HepG2 (cell line): ENCODE measurements around the gene FAM20C. TPM values are rescaled to one million over a fixed set of nuclear protein-coding genes. Genes with fewer than 3 reads are reported as not detected.

Experiments used
- ATAC-seq: fragments of 200-7000 bp; cut with Tn5 transposase; 3 replicates; pipeline ENCODE4 v1.9.1; 2020; ENCODE audit warnings: mild to moderate bottlenecking, moderate library complexity
- BruUV-seq: library from RNA; stranded (reverse); fragments of 400-500 nt; replicated peaks from 2 replicates; lab custom pipeline; 2021; lab: Mats Ljungman, UMichigan
- CTCF ChIA-PET: fragments of 300-600 bp; formaldehyde crosslinking; extraction: SDS; loops from one replicate; lab custom pipeline; 2021; ENCODE audit warnings: low total read pairs, inconsistent platforms, low intra/inter-chr PET ratio; lab: Yijun Ruan, JAX
- POLR2A ChIA-PET: fragments of 350-600 bp; sonication (Branson Sonifier 250); formaldehyde crosslinking; loops from one replicate; lab custom pipeline; 2020; ENCODE audit warnings: antibody characterized with exemption, inconsistent platforms; lab: Yijun Ruan, JAX
- DNase-seq: peaks from one replicate; pipeline ENCODE4 v3.0.0-alpha.2; 2015; ENCODE audit warnings: low spot score
- FAIRE-seq: peaks from 3 replicates; lab custom pipeline; 2011; peaks lifted over from hg19 to GRCh38; lab: Jason Lieb, UNC
- H2AFZ ChIP-seq: one replicate; pipeline ENCODE4 v1.6.1; 2011; ENCODE audit warnings: low read length, inconsistent platforms
- H3K27ac ChIP-seq: fragments of 300-600 bp; 3 replicates; pipeline ENCODE4 v1.8.0; 2011; ENCODE audit warnings: mixed run types, mild to moderate bottlenecking, mixed read lengths, low read length, inconsistent platforms; ENCODE audit not compliant: insufficient read depth; ENCODE audit errors: extremely low read length
- H3K27me3 ChIP-seq, 2 experiments: fragments of 200-600 bp in 1 of 2; 2 replicates in 1 of 2; 3 replicates in 1 of 2; pipeline versions ENCODE4 v1.6.0 to v1.8.0; 2011; ENCODE audit warnings: low read length in 2 of 2, mild to moderate bottlenecking in 2 of 2, moderate library complexity in 2 of 2, inconsistent platforms in 1 of 2; ENCODE audit not compliant: insufficient read depth in 2 of 2, control insufficient read depth in 1 of 2
- H3K36me3 ChIP-seq, 2 experiments: fragments of 200-600 bp in 1 of 2; replicated peaks in 1 of 2; 2 replicates in 1 of 2; 3 replicates in 1 of 2; pipeline versions ENCODE4 v1.5.1 to v1.8.0; 2011; ENCODE audit warnings: low read length in 2 of 2, inconsistent platforms in 1 of 2; ENCODE audit not compliant: insufficient read depth in 2 of 2, control insufficient read depth in 1 of 2
- H3K4me1 ChIP-seq: 2 replicates; pipeline ENCODE4 v1.5.1; 2012; ENCODE audit warnings: low read length, inconsistent platforms; ENCODE audit not compliant: insufficient read depth
- H3K4me2 ChIP-seq: 2 replicates; pipeline ENCODE4 v1.6.0; 2011; ENCODE audit warnings: low read depth, low read length, inconsistent platforms
- H3K4me3 ChIP-seq, 3 experiments: fragments of 200-600 bp in 1 of 3; sonication (generic), shearing (Covaris generic) in 1 of 3; replicated peaks in 1 of 3; 2 replicates each; pipeline ENCODE4 v1.5.1; 2011 to 2016; ENCODE audit warnings: low read length in 3 of 3, inconsistent platforms in 2 of 3, low read depth in 2 of 3, mild to moderate bottlenecking in 2 of 3, control low read depth in 1 of 3, mixed read lengths in 1 of 3; ENCODE audit not compliant: insufficient read depth in 1 of 3
- H3K79me2 ChIP-seq: one replicate; pipeline ENCODE4 v1.6.1; 2011; ENCODE audit warnings: low read length, inconsistent platforms; ENCODE audit not compliant: insufficient read depth
- H3K9ac ChIP-seq: 2 replicates; pipeline ENCODE4 v1.6.0; 2011; ENCODE audit warnings: mild to moderate bottlenecking, low read depth, low read length, inconsistent platforms; ENCODE audit not compliant: insufficient read depth
- H3K9me3 ChIP-seq: 2 replicates; pipeline ENCODE4 v1.5.1; 2012; ENCODE audit warnings: mild to moderate bottlenecking, low read length
- H4K20me1 ChIP-seq: 2 replicates; pipeline ENCODE4 v1.6.0; 2011; ENCODE audit warnings: inconsistent platforms, mild to moderate bottlenecking, low read length, moderate library complexity; ENCODE audit not compliant: insufficient read depth
- CAMTA2 ChIP-seq: sonication (generic); formaldehyde crosslinking; IDR thresholded peaks from 2 replicates; pipeline ENCODE4 v1.4.0; 2020; ENCODE audit warnings: mild to moderate bottlenecking, missing genetic modification reagents, borderline replicate concordance
- MEIS1 ChIP-seq: sonication (generic); formaldehyde crosslinking; IDR thresholded peaks from 2 replicates; pipeline ENCODE4 v1.9.0; 2021; ENCODE audit warnings: mild to moderate bottlenecking, missing genetic modification reagents, moderate library complexity, borderline replicate concordance
- MNT ChIP-seq: fragments of 450-650 bp; IDR thresholded peaks from 2 replicates; pipeline ENCODE4 v1.6.1; 2016
- NFIC ChIP-seq: IDR thresholded peaks from 2 replicates; pipeline ENCODE4 v1.6.1; 2012; ENCODE audit warnings: mild to moderate bottlenecking, low read length, inconsistent platforms
- SMC3 ChIP-seq: IDR thresholded peaks from 2 replicates; pipeline ENCODE4 v1.6.1; 2011; ENCODE audit warnings: low read length, improper control_type of control experiment
- ZNF318 ChIP-seq: sonication (generic); formaldehyde crosslinking; IDR thresholded peaks from 2 replicates; pipeline ENCODE4 v1.4.0; 2020; ENCODE audit warnings: mild to moderate bottlenecking, missing genetic modification reagents
- WGBS: methylation state at CpG from one replicate; pipeline ENCODE4 v1.1.6; 2017; ENCODE audit warnings: low lambda C conversion rate; 5-methylcytosine and 5-hydroxymethylcytosine counted together
- in situ Hi-C: cut with HindIII; loops from 2 replicates; pipeline ENCODE4 v1.10.0; 2017; ENCODE audit warnings: low pct_unique_long_range_greater_than_20kb; ENCODE audit not compliant: extremely low pct_ligation_motif_present
- intact Hi-C: fragments of 100-400 bp; cut with micrococcal nuclease; formaldehyde crosslinking; loops from one replicate; pipeline ENCODE4 v1.10.0; 2022; ENCODE audit not compliant: unreplicated experiment
- polyA plus RNA-seq, 8 experiments: library from polyadenylated mRNA; depleted of rRNA in 3 of 8; stranded (reverse) in 7 of 8; unstranded in 1 of 8; fragments of >200 nt; fragmentation: Illumina TruSeq in 4 of 8; extraction: Trizol in 4 of 8; gene quantifications; 2 replicates each; pipeline versions ENCODE4 v1.2.1 to v1.2.3, GENCODE V29; 2011 to 2016; ENCODE audit warnings: low read depth in 4 of 8, missing spikeins in 1 of 8, mixed read lengths in 1 of 8; ENCODE audit not compliant: insufficient read depth in 1 of 8
- total RNA-seq, 5 experiments: library from RNA; depleted of rRNA; stranded (reverse); fragments of >200 nt; fragmentation: Illumina TruSeq; extraction: Trizol; gene quantifications; 2 replicates each; pipeline ENCODE4 v1.2.3, GENCODE V29; 2016; ENCODE audit warnings: low read depth in 1 of 5

Gene FAM20C
- total and polyA plus RNA-seq, 2 of the 13 experiments (the other 11 are each of a cell fraction or from before 2014, with no cell fraction given) = 11.9 to 19.9 TPM

- TF ChIP-seq CAMTA2 = no peak
- TF ChIP-seq SMC3 = no peak
- no peak for TF ChIP-seq MEIS1 (CRISPR knock-in tag)
These were observed 48.6 kb downstream of the FAM20C start (continued) for GRCh38 chr7:240887-241421.

- Histone ChIP-seq H4K20me1 (no peaks in the 10 kb centered on the region), H3K36me3 (peaks cover 11 to 34% of the 10 kb centered on the region in 2 experiments; a peak in 4 of 5 replicates), H3K27ac (no peak overlapping the region), H3K79me2 (peaks cover 10% of the 10 kb centered on the region), H3K4me2 (no peak overlapping the region), H3K9me3 (no peaks in the 10 kb centered on the region), H3K9ac (no peak overlapping the region), H3K27me3 (no peaks in the 10 kb centered on the region), H3K4me1 (no peaks in the 10 kb centered on the region), H3K4me3 (no peak overlapping the region), H2AFZ (no peak overlapping the region)
- FAIRE-seq (no peak), ATAC-seq (no peak), DNase-seq (no peak)
- 97% methylated on average over 13 of the region's 13 CpGs for WGBS
- BruUV-seq = no TSS peak
- intact Hi-C loops (no loop called here), in situ Hi-C loops (no loop called here)
- ChIA-PET POLR2A (no interaction called here), CTCF (no interaction called here)
- TF ChIP-seq ZNF318 (no peak), NFIC (no peak), MNT (peak; percentile 48)
These were observed 49.1 kb downstream of the FAM20C start for GRCh38 chr7:241513-241912.
